MCF 10A (cell line): ENCODE measurements around the gene CDK12. TPM values are rescaled to one million over a fixed set of nuclear protein-coding genes. Genes with fewer than 3 reads are reported as not detected.

Experiments
- BruUV-seq: library from RNA; stranded (reverse); fragments of 400-500 nt; replicated peaks from 2 replicates; lab custom pipeline; 2021; lab: Mats Ljungman, UMichigan
- CTCF ChIA-PET: fragments of 300-600 bp; sonication (Branson Sonifier 250); formaldehyde crosslinking; extraction: SDS; loops from one replicate; lab custom pipeline; 2021; ENCODE audit warnings: antibody characterized with exemption, inconsistent platforms; lab: Yijun Ruan, JAX
- POLR2A ChIA-PET: fragments of 300-600, 350-650 bp; sonication (Branson Sonifier 250); formaldehyde crosslinking; extraction: SDS; loops from one replicate; lab custom pipeline; 2020; ENCODE audit warnings: antibody characterized with exemption, inconsistent platforms; lab: Yijun Ruan, JAX
- DNase-seq: peaks from one replicate; pipeline ENCODE4 v3.0.0-alpha.2; 2018; ENCODE audit not compliant: unreplicated experiment
- H3K27ac Mint-ChIP-seq: one replicate; pipeline ENCODE4 v1.8.0; 2022; ENCODE audit warnings: mild to moderate bottlenecking, low read depth, mixed read lengths; ENCODE audit not compliant: unreplicated experiment
- H3K27me3 Mint-ChIP-seq: one replicate; pipeline ENCODE4 v1.8.0; 2022; ENCODE audit warnings: mixed read lengths; ENCODE audit not compliant: insufficient read depth, unreplicated experiment
- H3K36me3 Mint-ChIP-seq: one replicate; pipeline ENCODE4 v1.8.0; 2022; ENCODE audit warnings: mild to moderate bottlenecking, moderate library complexity, mixed read lengths; ENCODE audit not compliant: insufficient read depth, unreplicated experiment
- H3K4me1 Mint-ChIP-seq: one replicate; pipeline ENCODE4 v1.8.0; 2022; ENCODE audit warnings: mixed read lengths; ENCODE audit not compliant: insufficient read depth, unreplicated experiment
- H3K4me3 Mint-ChIP-seq: one replicate; pipeline ENCODE4 v1.8.0; 2022; ENCODE audit warnings: mild to moderate bottlenecking, moderate library complexity, mixed read lengths; ENCODE audit not compliant: unreplicated experiment
- H3K9me3 Mint-ChIP-seq: one replicate; pipeline ENCODE4 v1.8.0; 2022; ENCODE audit warnings: mixed read lengths; ENCODE audit not compliant: unreplicated experiment
- CTCF ChIP-seq: fragments of 200-600 bp; IDR thresholded peaks from one replicate; pipeline ENCODE4 v1.8.0; 2022; ENCODE audit warnings: antibody characterized with exemption, mild to moderate bottlenecking; ENCODE audit not compliant: unreplicated experiment
- intact Hi-C: fragments of 100-400 bp; cut with micrococcal nuclease; formaldehyde crosslinking; loops from 2 replicates; pipeline ENCODE4 v1.14.1; 2022
- total RNA-seq: library from RNA; stranded (reverse); gene quantifications from 2 replicates; pipeline ENCODE4 v1.2.3, GENCODE V29; 2022

CDK12 gene
- total RNA-seq, 1 experiment from 2014 or later, result 71.1 TPM

- peaks cover 49% of the 10 kb centered on the region for H3K36me3 Mint-ChIP-seq
- TF ChIP-seq CTCF, result no peak
- DNase-seq, result no peak
- ChIA-PET CTCF (interaction anchor here (3.1 kb wide), 1 partner anchor 56 kb away, joined by 12 read pairs; no protein-coding TSS in a partner anchor), POLR2A (interaction anchor here (1.2 kb wide), 1 partner anchor 24 kb away, joined by 3 read pairs; no protein-coding TSS in a partner anchor)
- H3K4me3 Mint-ChIP-seq, result no peak overlapping the region
- BruUV-seq, result no TSS peak
- intact Hi-C loops, result no loop called here
- no peaks in the 10 kb centered on the region for H3K4me1 Mint-ChIP-seq
- H3K27me3 Mint-ChIP-seq, result no peaks in the 10 kb centered on the region
- H3K9me3 Mint-ChIP-seq, result peaks cover 6% of the 10 kb centered on the region
- H3K27ac Mint-ChIP-seq, result no peak overlapping the region
These were observed 105.0 kb downstream of the CDK12 start for GRCh38 chr17:39566094-39566850.

- CTCF ChIA-PET, result no interaction called here
These were observed 107.4 kb downstream of the CDK12 start for GRCh38 chr17:39568702-39569101.

DNA sequence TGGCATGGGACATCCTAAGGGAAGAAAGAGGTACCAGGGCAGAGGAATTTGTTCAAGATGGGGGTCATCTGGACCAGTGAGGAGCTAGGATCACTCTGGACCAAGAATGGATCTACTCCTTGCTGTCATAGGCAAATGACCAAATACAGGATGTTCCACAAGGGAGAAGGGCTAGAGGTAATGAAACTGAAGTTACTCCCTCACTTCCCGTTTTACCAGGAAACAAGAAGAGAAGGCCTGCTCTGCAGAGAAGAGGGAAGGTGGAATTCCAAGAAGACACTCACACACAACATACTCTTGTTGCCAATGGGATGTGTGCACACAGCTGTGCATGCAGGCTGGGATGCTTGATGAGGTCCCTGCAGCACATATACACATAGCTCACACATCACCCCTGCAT is 107.8 kb downstream of the CDK12 start:
- H3K4me3 Mint-ChIP-seq, result no peak overlapping the region
- no peak overlapping the region for H3K27ac Mint-ChIP-seq
- TF ChIP-seq CTCF, result no peak
- intact Hi-C loops, result no loop called here
- H3K4me1 Mint-ChIP-seq, result no peaks in the 10 kb centered on the region
- DNase-seq, result no peak
- no peaks in the 10 kb centered on the region for H3K27me3 Mint-ChIP-seq
- POLR2A ChIA-PET, result no interaction called here
- peaks cover 37% of the 10 kb centered on the region for H3K36me3 Mint-ChIP-seq
- peaks cover 12% of the 10 kb centered on the region for H3K9me3 Mint-ChIP-seq
- no TSS peak for BruUV-seq
- CTCF ChIA-PET, result interaction anchor here (1.2 kb wide), 1 partner anchor 54 kb away, joined by 3 read pairs; no protein-coding TSS in a partner anchor

More at GRCh38 chr17:39568702-39569101, 107.4 kb downstream of the CDK12 start:
- Mint-ChIP-seq H3K9me3 (peaks cover 12% of the 10 kb centered on the region), H3K36me3 (peaks cover 37% of the 10 kb centered on the region), H3K27me3 (no peaks in the 10 kb centered on the region), H3K4me1 (no peaks in the 10 kb centered on the region), H3K4me3 (no peak overlapping the region), H3K27ac (no peak overlapping the region)
- POLR2A ChIA-PET, result no interaction called here
- no TSS peak for BruUV-seq
- TF ChIP-seq CTCF, result no peak
- intact Hi-C loops, result no loop called here
- no peak for DNase-seq

DNA sequence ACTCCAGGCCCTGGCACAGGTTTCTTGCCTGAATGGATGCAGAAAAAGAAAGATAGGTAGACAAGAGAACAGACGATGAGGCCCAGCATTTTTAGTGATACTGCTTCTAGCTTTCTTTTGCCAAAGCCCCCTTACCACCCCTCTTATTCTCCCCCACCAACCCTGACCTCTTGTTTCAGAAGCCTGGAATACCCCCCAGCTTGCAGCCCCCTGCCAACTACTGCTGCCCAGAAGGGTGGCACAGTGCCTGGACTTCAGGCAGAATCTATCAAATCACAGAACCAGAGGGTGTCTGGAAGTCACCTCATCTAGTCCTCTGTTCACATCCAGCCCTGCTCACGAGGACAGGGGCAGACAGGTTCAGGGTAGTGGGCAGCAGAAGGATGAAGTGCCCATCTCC is 110.8 kb downstream of the CDK12 start:
- intact Hi-C loops, result no loop called here

More for the DNA sequence above, 110.8 kb downstream of the CDK12 start:
- H3K9me3 Mint-ChIP-seq, result peaks cover 12% of the 10 kb centered on the region
- no peaks in the 10 kb centered on the region for H3K27me3 Mint-ChIP-seq
- DNase-seq, result no peak
- CTCF ChIA-PET, result interaction anchor here (0.6 to 1.3 kb wide), 2 partner anchors 7 to 124 kb away, joined by 3 read pairs; no protein-coding TSS in a partner anchor
- POLR2A ChIA-PET, result interaction anchor here (1.1 to 1.3 kb wide), 2 partner anchors 11 to 111 kb away, joined by 4 to 6 read pairs; partner anchors contain the start of gene CDK12
- H3K36me3 Mint-ChIP-seq, result peaks cover 26% of the 10 kb centered on the region
- no peak overlapping the region for H3K4me3 Mint-ChIP-seq
- no TSS peak for BruUV-seq
- no peak for TF ChIP-seq CTCF
- no peaks in the 10 kb centered on the region for H3K4me1 Mint-ChIP-seq
- H3K27ac Mint-ChIP-seq, result no peak overlapping the region
